Activated naive CD8-positive, alpha-beta T cell treated with anti-CD3 and anti-CD28 coated beads, Interleukin-2, amount 50 U/mL, for 24 hours (primary cell): ENCODE results near the gene KRTAP9-6.

Source experiments
- ATAC-seq: fragments of 150-1000 bp; cut with Tn5 transposase; one replicate; pipeline ENCODE4 v1.10.0; 2021
- DNase-seq: peaks from one replicate; pipeline ENCODE4 v3.0.0; 2021
- H3K27ac Mint-ChIP-seq: one replicate; pipeline ENCODE4 v1.8.0; 2021; ENCODE audit warnings: mild to moderate bottlenecking, mixed read lengths
- H3K27me3 Mint-ChIP-seq: one replicate; pipeline ENCODE4 v1.8.0; 2021; ENCODE audit warnings: mixed read lengths
- H3K36me3 Mint-ChIP-seq: one replicate; pipeline ENCODE4 v1.8.0; 2021; ENCODE audit warnings: low read depth, mixed read lengths
- H3K4me1 Mint-ChIP-seq: one replicate; pipeline ENCODE4 v1.8.0; 2021; ENCODE audit warnings: mixed read lengths
- H3K4me3 Mint-ChIP-seq: one replicate; pipeline ENCODE4 v1.8.0; 2021; ENCODE audit warnings: mild to moderate bottlenecking, moderate library complexity, mixed read lengths
- H3K9me3 Mint-ChIP-seq: one replicate; pipeline ENCODE4 v1.8.0; 2021; ENCODE audit warnings: mixed read lengths

KRTAP9-6 gene

GRCh38 chr17:41298458-41299135 is 33.4 kb downstream of the KRTAP9-6 start:
- no peak overlapping the region for H3K27ac Mint-ChIP-seq
- H3K36me3 Mint-ChIP-seq: no peaks in the 10 kb centered on the region
- H3K4me1 Mint-ChIP-seq: peaks cover 12% of the 10 kb centered on the region
- no peak overlapping the region for H3K4me3 Mint-ChIP-seq
- ATAC-seq: no peak
- H3K27me3 Mint-ChIP-seq: no peaks in the 10 kb centered on the region
- H3K9me3 Mint-ChIP-seq: peaks cover 10% of the 10 kb centered on the region
- no peak for DNase-seq

GRCh38 chr17:41301204-41301790 is 36.1 kb downstream of the KRTAP9-6 start:
- ATAC-seq (no peak), DNase-seq (no peak)
- Mint-ChIP-seq H3K36me3 (no peaks in the 10 kb centered on the region), H3K9me3 (peaks cover 6% of the 10 kb centered on the region), H3K27me3 (no peaks in the 10 kb centered on the region), H3K27ac (no peak overlapping the region), H3K4me1 (peaks cover 12% of the 10 kb centered on the region), H3K4me3 (no peak overlapping the region)

GRCh38 chr17:41301916-41302901 is 37.0 kb downstream of the KRTAP9-6 start, which contains the start of gene KRTAP29-1:
KRTAP29-1 (minus strand) TSS chr17:41302851; CDS start chr17:41302851, 0 bp downstream.
- Mint-ChIP-seq H3K27ac (no peak within 1 kb of the TSS), H3K4me3 (no peak within 1 kb of the TSS), H3K27me3 (no peaks in the 10 kb centered on the region), H3K4me1 (peaks cover 17% of the 10 kb centered on the region), H3K9me3 (peaks cover 6% of the 10 kb centered on the region), H3K36me3 (no peaks in the 10 kb centered on the region)
- DNase-seq (no peak), ATAC-seq (no peak)

GRCh38 chr17:41302981-41303380 is 37.8 kb downstream of the KRTAP9-6 start:
- Mint-ChIP-seq H3K4me3 (no peak overlapping the region), H3K27ac (no peak overlapping the region), H3K4me1 (peaks cover 24% of the 10 kb centered on the region), H3K9me3 (peaks cover 6% of the 10 kb centered on the region), H3K36me3 (no peaks in the 10 kb centered on the region), H3K27me3 (no peaks in the 10 kb centered on the region)
- DNase-seq (no peak), ATAC-seq (no peak)

- Mint-ChIP-seq H3K27ac (no peak overlapping the region), H3K9me3 (peaks cover 6% of the 10 kb centered on the region), H3K27me3 (no peaks in the 10 kb centered on the region), H3K36me3 (no peaks in the 10 kb centered on the region), H3K4me1 (peaks cover 35% of the 10 kb centered on the region), H3K4me3 (no peak overlapping the region)
- DNase-seq (no peak), ATAC-seq (no peak)
Measured at GRCh38 chr17:41304091-41304490, 38.9 kb downstream of the KRTAP9-6 start.

- ATAC-seq (no peak), DNase-seq (no peak)
- peak overlapping the region; percentile 0 for H3K4me3 Mint-ChIP-seq
- no peaks in the 10 kb centered on the region for H3K27me3 Mint-ChIP-seq
- peak overlapping the region; percentile 78 for H3K27ac Mint-ChIP-seq
- H3K36me3 Mint-ChIP-seq: no peaks in the 10 kb centered on the region
- peaks cover 43% of the 10 kb centered on the region for H3K4me1 Mint-ChIP-seq
- no peaks in the 10 kb centered on the region for H3K9me3 Mint-ChIP-seq
Measured at GRCh38 chr17:41307647-41308046, 42.5 kb downstream of the KRTAP9-6 start.

- H3K9me3 Mint-ChIP-seq: no peaks in the 10 kb centered on the region
- H3K4me3 Mint-ChIP-seq: peak overlapping the region; percentile 32
- peaks cover 44% of the 10 kb centered on the region for H3K4me1 Mint-ChIP-seq
- no peaks in the 10 kb centered on the region for H3K36me3 Mint-ChIP-seq
- DNase-seq (peak; percentile 49), ATAC-seq (peak; percentile 73)
- peak overlapping the region; percentile 78 for H3K27ac Mint-ChIP-seq
- H3K27me3 Mint-ChIP-seq: no peaks in the 10 kb centered on the region
Measured at GRCh38 chr17:41308251-41308917, 43.2 kb downstream of the KRTAP9-6 start.

- peak; percentile 51 for ATAC-seq
- peak within 1 kb of the TSS; percentile 78 for H3K27ac Mint-ChIP-seq
- peak; percentile 33 for DNase-seq
- no peaks in the 10 kb centered on the region for H3K9me3 Mint-ChIP-seq
- peaks cover 45% of the 10 kb centered on the region for H3K4me1 Mint-ChIP-seq
- peak within 1 kb of the TSS; percentile 32 for H3K4me3 Mint-ChIP-seq
- H3K27me3 Mint-ChIP-seq: no peaks in the 10 kb centered on the region
- H3K36me3 Mint-ChIP-seq: no peaks in the 10 kb centered on the region
Measured at GRCh38 chr17:41308918-41309359, 43.8 kb downstream of the KRTAP9-6 start, which contains the start of gene KRTAP16-1. KRTAP16-1 (minus strand) TSS chr17:41309309; CDS start chr17:41309253, 56 bp downstream.

- Mint-ChIP-seq H3K9me3 (no peaks in the 10 kb centered on the region), H3K36me3 (no peaks in the 10 kb centered on the region), H3K27ac (no peak overlapping the region), H3K27me3 (no peaks in the 10 kb centered on the region), H3K4me1 (peaks cover 45% of the 10 kb centered on the region), H3K4me3 (no peak overlapping the region)
- ATAC-seq (no peak), DNase-seq (no peak)
Measured at GRCh38 chr17:41311111-41311510, 45.9 kb downstream of the KRTAP9-6 start.

- no peak for ATAC-seq
- peaks cover 11% of the 10 kb centered on the region for H3K4me1 Mint-ChIP-seq
- H3K36me3 Mint-ChIP-seq: peaks cover 3% of the 10 kb centered on the region
- H3K27me3 Mint-ChIP-seq: no peaks in the 10 kb centered on the region
- H3K27ac Mint-ChIP-seq: no peak within 1 kb of the TSS
- DNase-seq: no peak
- H3K9me3 Mint-ChIP-seq: peaks cover 13% of the 10 kb centered on the region
- H3K4me3 Mint-ChIP-seq: no peak within 1 kb of the TSS
Measured at GRCh38 chr17:41315204-41315794, 50.1 kb downstream of the KRTAP9-6 start, which contains the start of gene KRTAP17-1. KRTAP17-1 (minus strand) TSS chr17:41315710; CDS start chr17:41315650, 60 bp downstream.
